Hepatocyte (in vitro differentiated cells): Measurements from ENCODE around the gene MVB12B.

Source experiments
- EZH2 ChIP-seq: fragments of 200-600 bp; sonication (generic); IDR thresholded peaks from 2 replicates; pipeline ENCODE4 v1.6.1; 2016; ENCODE audit warnings: antibody characterized with exemption, mild to moderate bottlenecking, borderline replicate concordance
- TF ChIP-seq, protein P1 (sequence below): fragments of 200-600 bp; sonication (generic); IDR thresholded peaks from 2 replicates; pipeline ENCODE4 v1.5.1; 2016; ENCODE audit warnings: antibody characterized with exemption, mild to moderate bottlenecking; ENCODE audit not compliant: poor library complexity

DNA sequence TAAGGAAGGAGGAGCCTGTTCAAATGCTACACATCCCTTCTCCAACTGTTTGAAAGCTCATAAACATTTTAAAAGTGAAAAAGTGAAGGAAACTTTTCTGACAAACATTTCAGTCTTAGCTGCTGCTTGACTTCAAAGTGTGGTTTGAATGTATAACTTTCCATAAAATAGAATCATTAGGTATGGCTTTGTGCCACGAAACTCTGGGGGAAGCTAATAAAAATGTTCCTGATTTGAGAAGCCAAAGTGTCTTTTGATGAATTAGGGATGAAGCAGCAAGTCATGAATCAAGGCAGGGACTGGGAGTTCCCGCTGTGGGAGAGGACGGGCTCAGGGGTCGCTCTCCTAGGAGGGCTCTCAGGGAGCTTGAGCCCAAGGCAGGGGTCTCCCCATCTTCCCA, 15.3 kb downstream of the MVB12B start:
- TF ChIP-seq, protein P1, sequence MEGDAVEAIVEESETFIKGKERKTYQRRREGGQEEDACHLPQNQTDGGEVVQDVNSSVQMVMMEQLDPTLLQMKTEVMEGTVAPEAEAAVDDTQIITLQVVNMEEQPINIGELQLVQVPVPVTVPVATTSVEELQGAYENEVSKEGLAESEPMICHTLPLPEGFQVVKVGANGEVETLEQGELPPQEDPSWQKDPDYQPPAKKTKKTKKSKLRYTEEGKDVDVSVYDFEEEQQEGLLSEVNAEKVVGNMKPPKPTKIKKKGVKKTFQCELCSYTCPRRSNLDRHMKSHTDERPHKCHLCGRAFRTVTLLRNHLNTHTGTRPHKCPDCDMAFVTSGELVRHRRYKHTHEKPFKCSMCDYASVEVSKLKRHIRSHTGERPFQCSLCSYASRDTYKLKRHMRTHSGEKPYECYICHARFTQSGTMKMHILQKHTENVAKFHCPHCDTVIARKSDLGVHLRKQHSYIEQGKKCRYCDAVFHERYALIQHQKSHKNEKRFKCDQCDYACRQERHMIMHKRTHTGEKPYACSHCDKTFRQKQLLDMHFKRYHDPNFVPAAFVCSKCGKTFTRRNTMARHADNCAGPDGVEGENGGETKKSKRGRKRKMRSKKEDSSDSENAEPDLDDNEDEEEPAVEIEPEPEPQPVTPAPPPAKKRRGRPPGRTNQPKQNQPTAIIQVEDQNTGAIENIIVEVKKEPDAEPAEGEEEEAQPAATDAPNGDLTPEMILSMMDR: no peak
- TF ChIP-seq EZH2: no peak
